Panc1 (cell line): ENCODE results near the gene TMEM164. TPM values are rescaled to one million over a fixed set of nuclear protein-coding genes. Genes with fewer than 3 reads are reported as not detected.

ENCODE experiments used
- ATAC-seq: fragments of 200-7000 bp; cut with Tn5 transposase; 2 replicates; pipeline ENCODE4 v1.9.1; 2020; ENCODE audit warnings: mild to moderate bottlenecking, moderate library complexity
- BruUV-seq: library from RNA; stranded (reverse); fragments of 400-500 nt; replicated peaks from 2 replicates; lab custom pipeline; 2021; lab: Mats Ljungman, UMichigan
- CTCF ChIA-PET: fragments of 300-600 bp; sonication (Branson Sonifier 250); formaldehyde crosslinking; loops from one replicate; lab custom pipeline; 2022; ENCODE audit warnings: antibody characterized with exemption; lab: Charles Lee
- POLR2A ChIA-PET: fragments of 300-600 bp; sonication (Branson Sonifier 250); formaldehyde crosslinking; loops from one replicate; lab custom pipeline; 2022; ENCODE audit warnings: antibody characterized with exemption; lab: Charles Lee
- DNase-seq: peaks from one replicate; pipeline ENCODE4 v3.0.0-alpha.2; 2010; ENCODE audit warnings: low read depth, low spot score
- H3K27ac ChIP-seq: 2 replicates; pipeline ENCODE4 v1.5.1; 2011; ENCODE audit warnings: mild to moderate bottlenecking, low read length, inconsistent platforms
- H3K27me3 ChIP-seq: fragments of 200-500 bp; sonication (Bioruptor generic); 2 replicates; pipeline ENCODE4 v1.6.0; 2014; ENCODE audit warnings: low read length, inconsistent platforms; ENCODE audit not compliant: control insufficient read depth, insufficient read depth
- H3K36me3 ChIP-seq: fragments of 200-500 bp; sonication (Bioruptor generic); 2 replicates; pipeline ENCODE4 v1.5.1; 2014; ENCODE audit warnings: inconsistent platforms, mild to moderate bottlenecking, low read length, moderate library complexity; ENCODE audit not compliant: control insufficient read depth, insufficient read depth
- H3K4me1 ChIP-seq: 2 replicates; pipeline ENCODE4 v1.5.1; 2011; ENCODE audit warnings: inconsistent platforms, mild to moderate bottlenecking, low read length, moderate library complexity; ENCODE audit not compliant: control insufficient read depth, insufficient read depth
- H3K4me3 ChIP-seq, 2 experiments: 2 replicates each; pipeline ENCODE4 v1.5.1; 2011 to 2012; ENCODE audit warnings: low read depth in 2 of 2, low read length in 2 of 2, mild to moderate bottlenecking in 2 of 2, inconsistent platforms in 1 of 2, moderate library complexity in 1 of 2
- H3K9me3 ChIP-seq: fragments of 200-500 bp; sonication (Bioruptor generic); 2 replicates; pipeline ENCODE4 v1.5.1; 2014; ENCODE audit warnings: low read depth, mild to moderate bottlenecking, inconsistent platforms, low read length, moderate library complexity; ENCODE audit not compliant: control insufficient read depth, insufficient read depth
- POLR2AphosphoS5 ChIP-seq: IDR thresholded peaks from 2 replicates; pipeline ENCODE4 v1.6.1; 2012; ENCODE audit warnings: mild to moderate bottlenecking, low read depth, low read length, moderate library complexity
- SIN3A ChIP-seq: IDR thresholded peaks from 2 replicates; pipeline ENCODE4 v1.6.1; 2012; ENCODE audit warnings: low read depth, mild to moderate bottlenecking, low read length, moderate library complexity, borderline replicate concordance; ENCODE audit not compliant: insufficient read depth
- TCF7L2 ChIP-seq: IDR thresholded peaks from 2 replicates; pipeline ENCODE4 v1.6.1; 2011; ENCODE audit warnings: mild to moderate bottlenecking, low read depth, low read length, inconsistent platforms
- in situ Hi-C: cut with HindIII; loops from 2 replicates; pipeline ENCODE4 v1.10.0; 2016; ENCODE audit warnings: low sequenced_read_pairs, low pct_unique_long_range_greater_than_20kb
- intact Hi-C: fragments of 100-400 bp; cut with micrococcal nuclease; formaldehyde crosslinking; loops from one replicate; pipeline ENCODE4 v1.10.0; 2022; ENCODE audit not compliant: unreplicated experiment
- total RNA-seq: library from RNA; stranded (reverse); gene quantifications from one replicate; pipeline ENCODE4 v1.2.1, GENCODE V29; 2021; ENCODE audit not compliant: unreplicated experiment
- TF ChIP-seq, protein P1 (sequence below), 2 experiments: IDR thresholded peaks; 2 replicates each; pipeline ENCODE4 v1.6.1; 2011 to 2012; ENCODE audit warnings: low read depth in 2 of 2, control low read depth in 1 of 2, low read length in 1 of 2, mild to moderate bottlenecking in 1 of 2, moderate library complexity in 1 of 2; ENCODE audit not compliant: insufficient read depth in 1 of 2
- TF ChIP-seq, protein P2 (sequence below): fragments of 450-650 bp; IDR thresholded peaks from 2 replicates; pipeline ENCODE4 v1.5.1; 2017; ENCODE audit warnings: mild to moderate bottlenecking

TMEM164 gene
- total RNA-seq, 1 experiment from 2014 or later: 32.8 TPM

DNA sequence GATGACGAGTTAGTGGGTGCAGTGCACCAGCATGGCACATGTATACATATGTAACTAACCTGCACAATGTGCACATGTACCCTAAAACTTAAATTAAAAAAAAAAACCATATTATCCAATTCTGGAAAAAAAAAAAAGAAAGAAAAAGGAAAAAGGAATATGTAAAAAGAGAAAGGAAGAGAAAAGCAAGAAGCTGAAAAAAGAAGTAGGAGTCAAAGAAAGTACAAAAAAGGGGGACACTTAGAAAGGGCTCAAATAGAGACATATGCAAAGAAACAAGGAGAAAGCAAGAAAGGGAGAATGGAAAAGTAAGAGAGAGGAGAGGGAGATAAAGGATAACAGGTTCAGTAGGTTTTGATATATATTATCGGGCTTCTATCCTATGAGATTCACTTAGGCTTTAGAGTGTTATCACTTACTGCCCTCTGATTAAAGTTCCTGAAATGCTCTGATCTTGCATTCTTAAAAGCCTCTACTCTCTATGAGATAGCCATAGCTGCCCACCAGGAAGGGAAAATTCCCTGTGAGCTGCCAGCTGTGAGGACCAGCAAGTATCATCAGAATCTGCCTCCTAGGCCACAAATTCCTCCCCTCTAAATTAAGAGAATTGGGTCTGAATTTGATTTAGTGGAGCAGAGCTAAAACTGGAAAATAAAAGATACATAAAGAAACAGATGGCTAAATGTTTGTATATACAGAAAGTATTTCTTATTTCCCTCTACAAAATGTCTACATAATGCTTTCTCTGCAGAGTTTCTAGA, 219.8 kb downstream of the TMEM164 start:
- Histone ChIP-seq H3K9me3 (no peaks in the 10 kb centered on the region), H3K36me3 (no peaks in the 10 kb centered on the region), H3K27ac (no peak overlapping the region), H3K4me1 (no peaks in the 10 kb centered on the region; the same call in none of the 2 replicates), H3K27me3 (no peaks in the 10 kb centered on the region), H3K4me3 (no peak overlapping the region)
- ChIA-PET POLR2A (no interaction called here), CTCF (no interaction called here)
- ATAC-seq (no peak), DNase-seq (no peak)
- in situ Hi-C loops: no loop called here
- intact Hi-C loops: no loop called here
- BruUV-seq: no TSS peak
- TF ChIP-seq TCF7L2: no peak
- TF ChIP-seq, protein P1, sequence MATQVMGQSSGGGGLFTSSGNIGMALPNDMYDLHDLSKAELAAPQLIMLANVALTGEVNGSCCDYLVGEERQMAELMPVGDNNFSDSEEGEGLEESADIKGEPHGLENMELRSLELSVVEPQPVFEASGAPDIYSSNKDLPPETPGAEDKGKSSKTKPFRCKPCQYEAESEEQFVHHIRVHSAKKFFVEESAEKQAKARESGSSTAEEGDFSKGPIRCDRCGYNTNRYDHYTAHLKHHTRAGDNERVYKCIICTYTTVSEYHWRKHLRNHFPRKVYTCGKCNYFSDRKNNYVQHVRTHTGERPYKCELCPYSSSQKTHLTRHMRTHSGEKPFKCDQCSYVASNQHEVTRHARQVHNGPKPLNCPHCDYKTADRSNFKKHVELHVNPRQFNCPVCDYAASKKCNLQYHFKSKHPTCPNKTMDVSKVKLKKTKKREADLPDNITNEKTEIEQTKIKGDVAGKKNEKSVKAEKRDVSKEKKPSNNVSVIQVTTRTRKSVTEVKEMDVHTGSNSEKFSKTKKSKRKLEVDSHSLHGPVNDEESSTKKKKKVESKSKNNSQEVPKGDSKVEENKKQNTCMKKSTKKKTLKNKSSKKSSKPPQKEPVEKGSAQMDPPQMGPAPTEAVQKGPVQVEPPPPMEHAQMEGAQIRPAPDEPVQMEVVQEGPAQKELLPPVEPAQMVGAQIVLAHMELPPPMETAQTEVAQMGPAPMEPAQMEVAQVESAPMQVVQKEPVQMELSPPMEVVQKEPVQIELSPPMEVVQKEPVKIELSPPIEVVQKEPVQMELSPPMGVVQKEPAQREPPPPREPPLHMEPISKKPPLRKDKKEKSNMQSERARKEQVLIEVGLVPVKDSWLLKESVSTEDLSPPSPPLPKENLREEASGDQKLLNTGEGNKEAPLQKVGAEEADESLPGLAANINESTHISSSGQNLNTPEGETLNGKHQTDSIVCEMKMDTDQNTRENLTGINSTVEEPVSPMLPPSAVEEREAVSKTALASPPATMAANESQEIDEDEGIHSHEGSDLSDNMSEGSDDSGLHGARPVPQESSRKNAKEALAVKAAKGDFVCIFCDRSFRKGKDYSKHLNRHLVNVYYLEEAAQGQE (IDR thresholded peaks at IDR 0.05; ENCODE audit: insufficient read depth in 1 of 2, low read depth in 2 of 2, low read length in 1 of 2): no peak
- no peak for TF ChIP-seq SIN3A
- TF ChIP-seq POLR2AphosphoS5: no peak
- TF ChIP-seq, protein P2, sequence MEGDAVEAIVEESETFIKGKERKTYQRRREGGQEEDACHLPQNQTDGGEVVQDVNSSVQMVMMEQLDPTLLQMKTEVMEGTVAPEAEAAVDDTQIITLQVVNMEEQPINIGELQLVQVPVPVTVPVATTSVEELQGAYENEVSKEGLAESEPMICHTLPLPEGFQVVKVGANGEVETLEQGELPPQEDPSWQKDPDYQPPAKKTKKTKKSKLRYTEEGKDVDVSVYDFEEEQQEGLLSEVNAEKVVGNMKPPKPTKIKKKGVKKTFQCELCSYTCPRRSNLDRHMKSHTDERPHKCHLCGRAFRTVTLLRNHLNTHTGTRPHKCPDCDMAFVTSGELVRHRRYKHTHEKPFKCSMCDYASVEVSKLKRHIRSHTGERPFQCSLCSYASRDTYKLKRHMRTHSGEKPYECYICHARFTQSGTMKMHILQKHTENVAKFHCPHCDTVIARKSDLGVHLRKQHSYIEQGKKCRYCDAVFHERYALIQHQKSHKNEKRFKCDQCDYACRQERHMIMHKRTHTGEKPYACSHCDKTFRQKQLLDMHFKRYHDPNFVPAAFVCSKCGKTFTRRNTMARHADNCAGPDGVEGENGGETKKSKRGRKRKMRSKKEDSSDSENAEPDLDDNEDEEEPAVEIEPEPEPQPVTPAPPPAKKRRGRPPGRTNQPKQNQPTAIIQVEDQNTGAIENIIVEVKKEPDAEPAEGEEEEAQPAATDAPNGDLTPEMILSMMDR: no peak

DNA sequence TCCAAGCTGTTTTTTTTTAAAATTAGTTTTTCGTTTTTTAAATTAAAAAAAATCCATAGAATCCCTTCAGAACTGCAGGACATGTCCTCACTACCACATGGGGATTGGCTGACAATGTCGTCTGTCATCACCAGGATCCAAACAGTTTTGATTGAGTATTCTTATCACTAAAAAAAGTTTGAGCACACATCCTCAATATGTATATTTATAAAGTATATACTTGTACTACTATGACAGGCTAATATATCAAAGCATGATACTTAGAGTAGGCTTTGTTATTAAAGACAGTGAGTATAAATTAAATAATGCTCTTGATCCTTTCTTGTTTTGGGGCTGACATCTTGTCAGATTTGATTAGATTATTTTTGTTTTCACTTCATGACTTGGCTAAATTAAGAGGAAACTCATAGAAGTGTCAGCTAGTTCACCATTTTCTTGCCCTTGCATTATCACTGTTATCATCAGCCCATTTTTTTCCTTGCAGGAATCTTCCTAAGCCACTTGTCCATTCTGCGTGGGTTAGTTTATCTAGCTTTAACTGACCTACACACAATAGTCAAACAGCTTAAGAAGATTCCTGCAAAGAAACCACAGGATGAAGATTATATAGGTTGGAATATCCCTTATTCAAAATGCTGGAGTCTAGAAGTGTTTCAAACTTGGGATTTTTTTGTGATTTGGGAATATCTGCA, 222.2 kb downstream of the TMEM164 start:
- ChIA-PET CTCF (interaction anchor here (0.6 kb wide), 1 partner anchor 11 kb away, joined by 6 read pairs; no protein-coding TSS in a partner anchor), POLR2A (no interaction called here)

More for the DNA sequence above, 222.2 kb downstream of the TMEM164 start:
- Histone ChIP-seq H3K9me3 (no peaks in the 10 kb centered on the region), H3K4me3 (no peak overlapping the region), H3K27ac (no peak overlapping the region), H3K4me1 (no peaks in the 10 kb centered on the region; the same call in none of the 2 replicates), H3K36me3 (no peaks in the 10 kb centered on the region), H3K27me3 (no peaks in the 10 kb centered on the region)
- no TSS peak for BruUV-seq
- in situ Hi-C loops: no loop called here
- no peak for ATAC-seq
- no peak for DNase-seq
- intact Hi-C loops: no loop called here
- TF ChIP-seq, protein P1 (IDR thresholded peaks at IDR 0.05; ENCODE audit: insufficient read depth in 1 of 2, low read depth in 2 of 2, low read length in 1 of 2): no peak
- TF ChIP-seq, protein P2: no peak
- no peak for TF ChIP-seq SIN3A
- TF ChIP-seq TCF7L2: no peak
- TF ChIP-seq POLR2AphosphoS5: no peak
